Muscle layer of colon (tissue), 2 donors: ENCODE results near the gene MSANTD2.

Experiments used
- H3K27ac ChIP-seq: one replicate; pipeline ENCODE4 v1.7.0; 2013; ENCODE audit warnings: low read depth, mild to moderate bottlenecking, low read length, moderate library complexity
- H3K27me3 ChIP-seq, 2 donors: one replicate each; pipeline ENCODE4 v1.7.0; 2013; ENCODE audit warnings: low read length in 2 of 2, mild to moderate bottlenecking in 2 of 2; ENCODE audit not compliant: insufficient read depth in 2 of 2, control insufficient read depth in 1 of 2
- H3K36me3 ChIP-seq: one replicate; pipeline ENCODE4 v1.7.0; 2013; ENCODE audit warnings: mild to moderate bottlenecking, low read length; ENCODE audit not compliant: insufficient read depth
- H3K4me1 ChIP-seq: one replicate; pipeline ENCODE4 v1.7.0; 2013; ENCODE audit warnings: mild to moderate bottlenecking, low read length; ENCODE audit not compliant: insufficient read depth
- H3K4me3 ChIP-seq, 2 donors: one replicate each; pipeline ENCODE4 v1.7.0; 2013; ENCODE audit warnings: low read length in 2 of 2, low read depth in 1 of 2, mild to moderate bottlenecking in 1 of 2, moderate library complexity in 1 of 2
- H3K9ac ChIP-seq: one replicate; pipeline ENCODE4 v1.7.0; 2013; ENCODE audit warnings: low read length
- H3K9me3 ChIP-seq: one replicate; pipeline ENCODE4 v1.7.0; 2013; ENCODE audit warnings: mild to moderate bottlenecking, low read length
- donor health status: abdominal sarcoma.
- donor health status: Adenocarcinoma of cecum.

MSANTD2 gene

GRCh38 chr11:124751391-124751740, 48.8 kb downstream of the MSANTD2 start:
- H3K9ac ChIP-seq: no peak overlapping the region
- H3K4me3 ChIP-seq: no peak overlapping the region
- no peaks in the 10 kb centered on the region for H3K9me3 ChIP-seq
- H3K27me3 ChIP-seq: peaks cover 30 to 56% of the 10 kb centered on the region in 2 donors
- H3K36me3 ChIP-seq: no peaks in the 10 kb centered on the region
- no peak overlapping the region for H3K27ac ChIP-seq
- peaks cover 4% of the 10 kb centered on the region for H3K4me1 ChIP-seq

GRCh38 chr11:124749912-124750311, 50.3 kb downstream of the MSANTD2 start:
- H3K27ac ChIP-seq: no peak overlapping the region
- peaks cover 41 to 65% of the 10 kb centered on the region in 2 donors for H3K27me3 ChIP-seq
- H3K4me1 ChIP-seq: peaks cover 8% of the 10 kb centered on the region
- H3K36me3 ChIP-seq: no peaks in the 10 kb centered on the region
- no peak overlapping the region for H3K4me3 ChIP-seq
- H3K9ac ChIP-seq: no peak overlapping the region
- H3K9me3 ChIP-seq: no peaks in the 10 kb centered on the region

- Histone ChIP-seq H3K9me3 (no peaks in the 10 kb centered on the region), H3K27me3 (peaks cover 53 to 76% of the 10 kb centered on the region in 2 donors), H3K4me1 (peaks cover 8% of the 10 kb centered on the region), H3K36me3 (no peaks in the 10 kb centered on the region), H3K9ac (no peak overlapping the region), H3K27ac (no peak overlapping the region), H3K4me3 (no peak overlapping the region)
Measured at GRCh38 chr11:124748481-124749343, 51.5 kb downstream of the MSANTD2 start.

GRCh38 chr11:124748100-124748418, 52.1 kb downstream of the MSANTD2 start:
- H3K4me3 ChIP-seq: no peak overlapping the region
- H3K4me1 ChIP-seq: peaks cover 8% of the 10 kb centered on the region
- no peaks in the 10 kb centered on the region for H3K9me3 ChIP-seq
- H3K27ac ChIP-seq: no peak overlapping the region
- H3K36me3 ChIP-seq: no peaks in the 10 kb centered on the region
- H3K9ac ChIP-seq: no peak overlapping the region
- peaks cover 59 to 83% of the 10 kb centered on the region in 2 donors for H3K27me3 ChIP-seq

- no peak overlapping the region for H3K4me3 ChIP-seq
- peaks cover 8% of the 10 kb centered on the region for H3K4me1 ChIP-seq
- H3K27me3 ChIP-seq: peaks cover 64 to 87% of the 10 kb centered on the region in 2 donors
Measured at GRCh38 chr11:124747406-124748099, 52.7 kb downstream of the MSANTD2 start.

GRCh38 chr11:124746621-124747243, 53.5 kb downstream of the MSANTD2 start:
- H3K9me3 ChIP-seq: no peaks in the 10 kb centered on the region
- H3K36me3 ChIP-seq: no peaks in the 10 kb centered on the region
- no peak overlapping the region for H3K9ac ChIP-seq
- peak overlapping the region; percentile 41 to 65 for H3K4me3 ChIP-seq
- no peak overlapping the region for H3K27ac ChIP-seq
- peaks cover 67 to 85% of the 10 kb centered on the region in 2 donors for H3K27me3 ChIP-seq
- peaks cover 8% of the 10 kb centered on the region for H3K4me1 ChIP-seq

More at GRCh38 chr11:124747406-124748099, 52.7 kb downstream of the MSANTD2 start:
- H3K36me3 ChIP-seq: no peaks in the 10 kb centered on the region
- no peak overlapping the region for H3K9ac ChIP-seq
- no peak overlapping the region for H3K27ac ChIP-seq
- H3K9me3 ChIP-seq: no peaks in the 10 kb centered on the region

DNA sequence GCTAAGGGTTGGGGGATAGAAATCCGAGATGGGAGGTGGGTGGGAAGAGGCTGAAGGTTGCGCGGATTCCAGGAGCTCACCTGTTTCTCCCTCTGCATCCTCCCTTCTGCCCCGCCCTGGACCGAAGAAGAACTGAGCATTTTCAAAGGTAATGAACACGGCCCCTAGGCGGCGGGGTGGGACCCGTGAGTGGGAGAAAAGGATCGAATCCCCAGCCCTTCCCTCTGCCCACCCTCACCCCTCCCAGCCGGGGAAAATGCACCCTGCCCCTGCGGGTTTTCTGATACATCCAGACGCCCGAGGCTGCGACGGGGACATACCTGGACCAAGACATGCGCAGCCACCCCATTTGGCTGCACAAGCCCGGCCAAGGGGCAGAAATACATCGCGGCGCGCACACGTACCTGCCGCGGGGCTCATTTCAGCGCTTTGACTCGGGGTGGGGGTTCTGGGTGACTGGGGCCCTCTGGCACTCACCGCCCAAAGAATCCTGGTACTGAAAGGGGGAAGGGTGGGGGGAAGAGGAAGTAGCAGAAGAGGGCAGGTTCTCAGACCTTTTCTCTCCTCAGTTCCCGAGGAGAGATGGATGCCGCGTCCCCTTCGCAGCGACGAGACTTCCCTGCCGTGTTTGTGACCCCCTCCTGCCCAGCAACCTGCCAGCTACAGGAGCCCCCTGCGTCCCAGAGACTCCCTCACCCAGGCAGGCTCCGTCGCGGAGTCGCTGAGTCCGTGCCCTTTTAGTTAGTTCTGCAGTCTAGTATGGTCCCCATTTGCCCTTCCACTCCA, 54.2 kb downstream of the MSANTD2 start:
- H3K27me3 ChIP-seq: peaks cover 70 to 85% of the 10 kb centered on the region in 2 donors
- no peaks in the 10 kb centered on the region for H3K36me3 ChIP-seq
- H3K27ac ChIP-seq: no peak overlapping the region
- H3K9ac ChIP-seq: no peak overlapping the region
- no peaks in the 10 kb centered on the region for H3K9me3 ChIP-seq
- peak overlapping the region; percentile 41 to 65 for H3K4me3 ChIP-seq
- peaks cover 8% of the 10 kb centered on the region for H3K4me1 ChIP-seq

GRCh38 chr11:124745270-124745834, 54.9 kb downstream of the MSANTD2 start:
- no peak overlapping the region for H3K27ac ChIP-seq
- H3K9ac ChIP-seq: no peak overlapping the region
- no peaks in the 10 kb centered on the region for H3K9me3 ChIP-seq
- peaks cover 72 to 91% of the 10 kb centered on the region in 2 donors for H3K27me3 ChIP-seq
- H3K4me3 ChIP-seq: no peak overlapping the region
- no peaks in the 10 kb centered on the region for H3K36me3 ChIP-seq
- H3K4me1 ChIP-seq: peaks cover 13% of the 10 kb centered on the region

GRCh38 chr11:124743050-124743449, 57.2 kb downstream of the MSANTD2 start:
- H3K9me3 ChIP-seq: no peaks in the 10 kb centered on the region
- peaks cover 17% of the 10 kb centered on the region for H3K4me1 ChIP-seq
- no peaks in the 10 kb centered on the region for H3K36me3 ChIP-seq
- peaks cover 66 to 79% of the 10 kb centered on the region in 2 donors for H3K27me3 ChIP-seq
- H3K4me3 ChIP-seq: no peak overlapping the region
- no peak overlapping the region for H3K9ac ChIP-seq
- no peak overlapping the region for H3K27ac ChIP-seq

- Histone ChIP-seq H3K4me3 (no peak overlapping the region), H3K4me1 (peaks cover 17% of the 10 kb centered on the region), H3K9ac (no peak overlapping the region), H3K27me3 (peaks cover 65 to 74% of the 10 kb centered on the region in 2 donors), H3K36me3 (no peaks in the 10 kb centered on the region), H3K27ac (no peak overlapping the region), H3K9me3 (no peaks in the 10 kb centered on the region)
Measured at GRCh38 chr11:124742555-124742954, 57.7 kb downstream of the MSANTD2 start.
